Cardiac muscle cell (in vitro differentiated cells and primary cell): ENCODE measurements around the gene CDON. TPM values are rescaled to one million over a fixed set of nuclear protein-coding genes. Genes with fewer than 3 reads are reported as not detected.

Experiments used
- DNase-seq, 2 donors: peaks; one replicate each; pipeline versions ENCODE4 v3.0.0 to v3.0.0-alpha.2; 2010 to 2017; ENCODE audit warnings: low read depth in 1 of 2, low spot score in 1 of 2
- H3K27ac ChIP-seq: fragments of 200-600 bp; sonication (generic); 2 replicates; pipeline ENCODE4 v1.5.1; 2016
- H3K27me3 ChIP-seq: fragments of 200-600 bp; sonication (generic); 2 replicates; pipeline ENCODE4 v1.6.0; 2016; ENCODE audit warnings: control low read depth
- H3K36me3 ChIP-seq: fragments of 200-600 bp; sonication (generic); 2 replicates; pipeline ENCODE4 v1.5.1; 2016; ENCODE audit warnings: control low read depth
- H3K4me1 ChIP-seq: fragments of 200-600 bp; sonication (generic); 2 replicates; pipeline ENCODE4 v1.8.1; 2017; ENCODE audit warnings: low read depth, mild to moderate bottlenecking, mixed run types
- H3K4me3 ChIP-seq: fragments of 200-600 bp; sonication (generic); 2 replicates; pipeline ENCODE4 v1.5.1; 2016; ENCODE audit warnings: mild to moderate bottlenecking
- H3K9me3 ChIP-seq: fragments of 200-600 bp; sonication (generic); 2 replicates; pipeline ENCODE4 v1.5.1; 2017; ENCODE audit warnings: low read depth, mild to moderate bottlenecking, control low read depth
- CTCF ChIP-seq: IDR thresholded peaks from 2 replicates; pipeline ENCODE4 v1.5.1; 2012; ENCODE audit warnings: low read depth, mild to moderate bottlenecking, low read length
- polyA plus RNA-seq: library from polyadenylated mRNA; unstranded; fragments of >200 nt; fragmentation: Nextera tagmentation; extraction: Ambion mirVana; gene quantifications from 2 replicates; pipeline ENCODE4 v1.2.1, GENCODE V29; 2016
- total RNA-seq: library from RNA; depleted of rRNA; stranded (reverse); fragments of >200 nt; gene quantifications from 2 replicates; pipeline ENCODE4 v1.2.3, GENCODE V29; 2016

Gene CDON
- total and polyA plus RNA-seq, 2 experiments from 2014 or later = 5.7 to 17.3 TPM

- peaks cover 8% of the 10 kb centered on the region for H3K36me3 ChIP-seq
- H3K9me3 ChIP-seq = no peaks in the 10 kb centered on the region
- TF ChIP-seq CTCF = no peak
- no peak for DNase-seq
- no peaks in the 10 kb centered on the region for H3K4me1 ChIP-seq
- no peaks in the 10 kb centered on the region for H3K27me3 ChIP-seq
- H3K27ac ChIP-seq = no peak overlapping the region
- H3K4me3 ChIP-seq = no peak overlapping the region
Measured at GRCh38 chr11:125999234-125999880, 63.3 kb downstream of the CDON start.

GRCh38 chr11:125998267-125998666, 64.4 kb downstream of the CDON start:
- H3K4me3 ChIP-seq = no peak overlapping the region
- H3K9me3 ChIP-seq = no peaks in the 10 kb centered on the region
- DNase-seq = no peak
- no peaks in the 10 kb centered on the region for H3K4me1 ChIP-seq
- no peak for TF ChIP-seq CTCF
- no peaks in the 10 kb centered on the region for H3K27me3 ChIP-seq
- no peak overlapping the region for H3K27ac ChIP-seq
- H3K36me3 ChIP-seq = peaks cover 12% of the 10 kb centered on the region

GRCh38 chr11:125995313-125995712, 67.4 kb downstream of the CDON start:
- no peak for TF ChIP-seq CTCF
- Histone ChIP-seq H3K27ac (no peak overlapping the region), H3K36me3 (peaks cover 8% of the 10 kb centered on the region), H3K4me1 (no peaks in the 10 kb centered on the region), H3K9me3 (no peaks in the 10 kb centered on the region), H3K4me3 (no peak overlapping the region), H3K27me3 (no peaks in the 10 kb centered on the region)
- DNase-seq = no peak

GRCh38 chr11:125994509-125994908, 68.2 kb downstream of the CDON start:
- no peak overlapping the region for H3K4me3 ChIP-seq
- H3K9me3 ChIP-seq = no peaks in the 10 kb centered on the region
- H3K27me3 ChIP-seq = no peaks in the 10 kb centered on the region
- H3K36me3 ChIP-seq = peaks cover 8% of the 10 kb centered on the region
- H3K4me1 ChIP-seq = no peaks in the 10 kb centered on the region
- no peak overlapping the region for H3K27ac ChIP-seq
- no peak for TF ChIP-seq CTCF
- DNase-seq = no peak

- no peak for DNase-seq
- TF ChIP-seq CTCF = no peak
Measured at GRCh38 chr11:125992893-125993292, 69.8 kb downstream of the CDON start.

More at GRCh38 chr11:125992893-125993292, 69.8 kb downstream of the CDON start:
- no peaks in the 10 kb centered on the region for H3K27me3 ChIP-seq
- H3K27ac ChIP-seq = no peak overlapping the region
- no peak overlapping the region for H3K4me3 ChIP-seq
- peaks cover 8% of the 10 kb centered on the region for H3K36me3 ChIP-seq
- H3K4me1 ChIP-seq = no peaks in the 10 kb centered on the region
- no peaks in the 10 kb centered on the region for H3K9me3 ChIP-seq
